ENCODE results near the gene ENTPD6.

Gene ENTPD6

GRCh38 chr20:25187220-25187619, 8.3 kb upstream of the ENTPD6 start:
- no peak overlapping the region for H3K27ac ChIP-seq
- DNase-seq (ENCODE audit: low read depth, low spot score): no peak

- DNase-seq (ENCODE audit: low read depth, low spot score): no peak
- no peak overlapping the region for H3K27ac ChIP-seq
Measured at GRCh38 chr20:25187635-25188034, 7.9 kb upstream of the ENTPD6 start.

- no peak overlapping the region for H3K27ac ChIP-seq
- DNase-seq (ENCODE audit: low read depth, low spot score): no peak
Measured at GRCh38 chr20:25188218-25188617, 7.3 kb upstream of the ENTPD6 start.

DNA sequence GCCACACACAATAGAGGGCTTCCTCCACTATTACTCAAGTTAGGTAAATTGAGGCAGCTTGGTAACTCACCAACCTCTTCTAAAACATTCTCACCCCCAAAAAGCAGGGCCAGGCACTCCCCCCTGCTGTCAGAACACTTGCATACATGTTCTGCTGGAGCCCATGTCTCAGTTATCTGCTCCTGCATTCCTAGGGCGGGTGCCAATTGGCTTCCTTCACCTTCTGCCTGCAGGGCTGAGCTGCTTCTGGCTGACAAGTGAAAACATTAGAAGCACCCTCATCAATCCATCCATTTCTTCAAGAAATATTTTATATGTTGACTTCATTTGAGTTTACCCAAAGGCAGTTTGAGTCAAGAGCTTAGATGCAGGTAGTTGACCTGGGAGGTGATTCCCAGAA, 4.5 kb upstream of the ENTPD6 start:
- DNase-seq (ENCODE audit: low read depth, low spot score): no peak
- H3K27ac ChIP-seq: no peak overlapping the region

DNA sequence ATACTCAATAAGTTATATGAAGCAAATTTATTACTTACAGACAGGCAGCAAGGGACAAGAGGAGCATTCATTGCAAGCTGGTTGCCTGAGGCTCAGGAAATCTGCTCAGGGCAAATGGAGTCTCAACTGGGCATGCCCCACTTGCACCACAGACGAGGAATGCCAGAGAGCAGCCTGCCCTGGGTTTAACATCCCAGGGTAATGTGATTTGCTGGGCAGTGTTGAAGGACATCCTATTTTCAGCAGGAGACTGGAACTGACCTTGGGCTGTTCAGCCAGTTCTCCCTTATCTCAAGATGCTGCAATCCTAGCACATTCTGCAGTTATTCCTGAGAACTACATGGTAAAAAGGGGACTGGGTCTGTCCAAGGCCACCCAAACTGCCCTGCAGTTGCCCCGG, 3.8 kb upstream of the ENTPD6 start:
- H3K27ac ChIP-seq: no peak overlapping the region
- DNase-seq (ENCODE audit: low read depth, low spot score): no peak

DNA sequence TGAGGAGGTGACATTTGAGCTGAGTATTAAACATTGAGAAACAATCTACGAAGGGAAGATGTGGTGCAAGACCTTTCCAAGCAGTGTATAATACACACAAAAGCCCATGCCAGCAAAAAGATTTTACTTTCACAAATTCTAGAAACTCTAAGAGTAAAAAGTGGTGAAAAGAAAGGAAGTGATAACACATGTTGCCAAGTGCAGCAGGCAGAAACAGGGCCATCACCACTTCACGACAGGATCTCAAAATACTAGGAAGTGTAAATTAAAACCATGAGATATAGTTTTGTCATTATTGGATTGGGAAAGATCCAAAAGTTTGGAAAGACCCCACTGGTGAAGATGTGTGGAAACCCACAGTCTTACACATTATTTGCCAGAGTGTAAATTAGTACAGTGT, 1.7 kb upstream of the ENTPD6 start:
- DNase-seq (ENCODE audit: low read depth, low spot score): no peak
- H3K27ac ChIP-seq: no peak overlapping the region

DNA sequence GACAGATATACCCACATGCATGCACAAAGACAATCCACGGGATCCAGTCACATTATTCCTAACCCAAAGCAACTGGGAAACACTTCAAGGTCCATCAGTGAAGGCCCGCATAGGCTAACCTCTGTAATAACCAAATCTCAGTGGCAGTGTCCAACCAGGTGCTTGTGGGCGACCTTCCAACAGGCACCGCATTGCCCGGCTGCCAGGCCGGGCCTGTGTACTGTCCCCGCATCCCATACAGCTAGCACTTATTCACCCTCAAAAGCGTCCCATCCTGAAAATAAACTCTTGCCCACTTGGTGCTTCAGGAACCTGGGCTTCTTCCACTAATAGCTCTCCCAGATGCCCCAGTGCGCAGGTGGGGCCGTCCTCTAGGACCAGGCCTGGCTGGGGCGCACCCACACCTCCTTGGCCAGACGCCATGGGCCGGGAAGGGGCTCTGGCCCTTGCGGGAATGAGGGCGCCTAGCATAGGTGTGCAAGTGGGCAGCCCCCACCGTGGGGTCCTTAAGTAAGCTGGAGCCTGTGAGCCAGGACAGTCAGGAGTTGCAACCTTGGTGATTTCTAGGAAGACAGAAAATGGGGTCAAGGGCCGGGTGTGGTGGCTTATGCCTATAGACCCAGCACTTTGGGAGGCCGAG, 1.1 kb upstream of the ENTPD6 start:
- no peak overlapping the region for H3K27ac ChIP-seq

DNA sequence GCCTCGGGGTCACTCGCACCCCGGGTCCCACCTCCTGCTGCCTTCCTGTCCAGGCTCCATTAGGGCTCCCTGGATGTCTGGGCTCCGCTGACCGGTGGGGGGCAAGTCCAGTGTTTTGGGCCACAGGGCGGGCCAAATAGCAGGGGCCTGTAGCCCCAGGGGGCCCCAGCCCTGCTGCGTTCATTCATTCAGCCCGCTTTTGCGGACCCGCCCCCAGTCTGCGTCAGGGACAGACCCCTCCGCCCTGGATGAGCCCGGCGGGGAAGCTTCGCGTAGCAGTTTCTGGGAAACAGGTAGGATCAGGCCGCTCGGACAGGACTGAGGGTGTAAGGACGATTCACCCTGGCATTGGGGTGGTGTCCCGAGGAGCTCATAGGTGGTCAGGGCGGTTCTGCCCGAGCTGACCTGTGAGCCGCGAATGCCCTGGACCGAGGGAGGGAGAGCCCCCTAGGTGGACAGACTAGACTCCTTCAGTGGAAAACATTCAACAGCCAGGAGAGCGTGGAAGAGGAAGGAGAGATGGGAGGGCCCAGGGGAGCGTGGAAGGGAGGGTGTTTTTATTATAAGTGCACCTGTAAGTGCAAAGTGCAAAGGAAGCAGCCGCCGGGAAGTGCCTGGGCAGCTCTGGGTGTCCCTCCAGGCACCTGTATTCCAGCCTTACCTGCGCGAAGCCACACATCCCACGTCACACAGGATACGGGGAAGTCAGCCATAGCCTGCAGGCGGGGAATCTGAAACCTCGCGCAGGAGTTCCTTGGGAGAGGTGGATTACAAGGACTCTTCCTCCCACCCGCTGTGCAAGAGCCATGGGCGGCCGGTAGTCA, 662 bp downstream of the ENTPD6 start:
- H3K27ac ChIP-seq: peak overlapping the region; percentile 63
- no peak for DNase-seq (ENCODE audit: low read depth, low spot score)

More for the DNA sequence above, 1.1 kb upstream of the ENTPD6 start:
- no peak for DNase-seq (ENCODE audit: low read depth, low spot score)

GRCh38 chr20:25196786-25197120, 1.2 kb downstream of the ENTPD6 start:
- H3K27ac ChIP-seq: peak overlapping the region; percentile 63
- no peak for DNase-seq (ENCODE audit: low read depth, low spot score)

- no peak for DNase-seq (ENCODE audit: low read depth, low spot score)
- peak overlapping the region; percentile 63 for H3K27ac ChIP-seq
Measured at GRCh38 chr20:25197183-25197869, 1.8 kb downstream of the ENTPD6 start.

- H3K27ac ChIP-seq: no peak overlapping the region
- DNase-seq (ENCODE audit: low read depth, low spot score): no peak
Measured at GRCh38 chr20:25197870-25198190, 2.3 kb downstream of the ENTPD6 start.

- peak overlapping the region; percentile 9 for H3K27ac ChIP-seq
- no peak for DNase-seq (ENCODE audit: low read depth, low spot score)
Measured at GRCh38 chr20:25198663-25199383, 3.3 kb downstream of the ENTPD6 start.

GRCh38 chr20:25199473-25200260, 4.2 kb downstream of the ENTPD6 start:
- H3K27ac ChIP-seq: peak overlapping the region; percentile 9
- no peak for DNase-seq (ENCODE audit: low read depth, low spot score)

GRCh38 chr20:25203089-25203488, 7.6 kb downstream of the ENTPD6 start:
- no peak for DNase-seq (ENCODE audit: low read depth, low spot score)
- no peak overlapping the region for H3K27ac ChIP-seq

- no peak overlapping the region for H3K27ac ChIP-seq
- DNase-seq (ENCODE audit: low read depth, low spot score): no peak
Measured at GRCh38 chr20:25203871-25204320, 8.4 kb downstream of the ENTPD6 start.

DNA sequence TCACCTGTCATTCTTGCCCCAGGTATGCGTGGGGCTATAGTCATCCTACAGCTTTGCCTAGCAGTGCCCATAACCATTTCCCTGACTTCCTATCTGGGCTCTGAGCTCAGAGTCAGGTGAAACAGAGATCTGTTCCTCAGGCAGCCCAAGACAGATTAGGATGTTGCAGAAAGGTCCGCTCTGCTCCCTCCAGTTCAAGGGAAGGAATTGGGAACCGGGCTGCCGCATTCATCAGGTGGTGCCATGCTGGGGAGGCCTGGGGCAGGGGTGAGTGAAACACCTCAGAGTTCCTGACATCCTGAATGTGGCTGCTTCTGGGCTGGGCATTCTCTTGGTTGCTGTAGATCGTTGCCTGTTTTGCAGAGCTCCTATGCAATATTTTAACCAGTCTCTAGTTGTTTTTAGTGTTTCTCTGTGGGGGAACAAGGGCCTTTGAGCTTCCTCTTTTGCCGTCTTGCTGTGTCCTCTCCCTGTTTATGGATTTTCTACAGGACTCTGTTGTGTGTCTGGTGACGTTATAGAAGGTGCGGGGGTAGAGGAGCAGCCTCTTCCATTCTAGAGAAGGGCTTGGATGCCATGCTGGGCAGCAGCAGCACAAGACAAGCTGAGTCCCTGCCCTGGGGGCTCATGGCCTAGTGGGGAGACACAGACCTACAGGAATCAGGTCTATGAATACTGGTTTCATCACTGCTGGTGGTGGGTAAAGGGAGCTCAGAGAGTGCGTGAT, 9.2 kb downstream of the ENTPD6 start:
- H3K27ac ChIP-seq: no peak overlapping the region
- DNase-seq (ENCODE audit: low read depth, low spot score): no peak

DNA sequence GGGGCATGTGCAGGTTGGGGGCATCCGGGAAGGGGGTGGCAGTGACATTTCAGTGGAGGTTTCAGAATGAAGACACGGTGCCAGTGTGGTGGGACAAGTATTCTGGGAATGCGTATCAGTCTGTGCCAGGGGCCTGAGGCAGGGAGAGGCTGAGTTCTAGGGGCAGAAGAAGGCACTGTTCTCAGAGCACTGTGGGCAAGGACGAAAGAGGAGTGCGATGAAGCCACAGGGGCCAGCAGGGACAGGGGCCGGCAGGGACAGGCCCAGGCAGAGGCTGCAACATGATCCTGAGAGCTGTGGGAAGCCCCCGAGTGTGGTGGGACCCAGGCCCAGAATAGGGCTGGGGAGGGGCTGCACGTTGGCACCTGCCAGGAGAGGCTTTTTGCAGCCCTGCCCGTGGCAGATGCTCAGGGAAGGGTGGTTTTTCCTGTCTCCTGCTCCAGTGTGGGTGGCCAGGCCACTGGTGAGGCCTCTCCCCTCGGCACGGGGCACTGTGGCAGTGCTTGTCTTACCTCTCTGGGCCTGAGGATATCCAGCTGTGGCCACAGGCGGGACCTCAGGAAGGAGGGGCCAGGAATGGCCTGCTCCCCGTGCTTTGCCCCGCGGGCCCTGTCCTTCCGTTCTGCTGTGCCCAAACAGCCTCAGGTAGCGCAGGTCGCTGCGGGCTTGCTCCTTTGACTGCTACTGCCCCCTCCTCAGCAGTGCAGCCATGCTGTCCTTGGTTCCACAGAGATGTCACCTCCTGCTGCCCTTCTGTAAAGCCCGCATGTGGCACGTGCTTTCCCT, 10.0 kb downstream of the ENTPD6 start:
- no peak for DNase-seq (ENCODE audit: low read depth, low spot score)
- no peak overlapping the region for H3K27ac ChIP-seq

DNA sequence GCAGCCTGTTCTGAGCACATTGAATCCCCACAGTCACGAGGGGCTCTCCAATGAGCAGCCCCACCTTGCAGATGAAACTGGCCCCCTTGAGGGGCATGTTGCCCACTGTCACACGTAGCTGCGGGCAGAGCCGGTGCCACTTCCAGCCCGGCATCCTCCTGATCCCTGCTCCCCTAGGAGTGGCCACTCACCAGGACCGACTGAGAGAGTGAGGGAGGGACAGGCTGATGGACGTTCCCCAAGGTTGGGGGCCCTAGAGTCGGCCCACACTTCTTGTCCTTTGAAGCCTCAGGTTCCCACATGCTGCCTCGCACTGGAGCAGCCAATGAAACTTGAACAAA, 10.5 kb downstream of the ENTPD6 start:
- DNase-seq (ENCODE audit: low read depth, low spot score): no peak

GRCh38 chr20:25206548-25206947, 11.0 kb downstream of the ENTPD6 start:
- no peak overlapping the region for H3K27ac ChIP-seq
- no peak for DNase-seq (ENCODE audit: low read depth, low spot score)

More for the DNA sequence above, 10.5 kb downstream of the ENTPD6 start:
- no peak overlapping the region for H3K27ac ChIP-seq
